ENCODE data around the gene GATAD2B. TPM values are rescaled to one million over a fixed set of nuclear protein-coding genes. Genes with fewer than 3 reads are reported as not detected.
A peak's percentile ranks its signal among the peaks of the same experiment; 100 is the strongest.
"Not testable (repeated sequence)": the region's sequence is repeated elsewhere in the genome, so short reads cannot be mapped to it uniquely, and the experiment has no call there.

The GATAD2B gene
- polyA plus RNA-seq, 4 donors = 2.9 to 11.3 (median 4.0) TPM

DNA sequence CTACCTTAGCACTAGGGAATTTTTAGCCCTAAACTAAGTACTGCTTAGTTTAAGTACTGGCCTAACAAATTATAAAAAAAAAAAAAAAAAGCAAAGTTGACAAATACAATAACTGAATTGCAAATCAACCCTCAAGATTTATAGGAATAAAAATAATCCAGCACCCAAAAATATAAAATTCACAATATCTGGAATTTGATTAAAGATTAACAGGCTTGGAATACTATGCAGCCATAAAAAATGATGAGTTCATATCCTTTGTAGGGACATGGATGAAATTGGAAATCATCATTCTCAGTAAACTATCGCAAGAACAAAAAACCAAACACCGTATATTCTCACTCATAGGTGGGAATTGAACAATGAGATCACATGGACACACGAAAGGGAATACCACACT, 78.4 kb downstream of the GATAD2B start:
- WGBS, 3 donors = 100% methylated on average over 3 of the region's 3 CpGs; no CpG with 5 or more reads in 2 of the 3 donors
- not testable (repeated sequence) for H3K9me3 ChIP-seq (ENCODE audit: control insufficient read depth in 2 of 2, insufficient read depth in 1 of 2, low read depth in 1 of 2, low read length in 1 of 2)

DNA sequence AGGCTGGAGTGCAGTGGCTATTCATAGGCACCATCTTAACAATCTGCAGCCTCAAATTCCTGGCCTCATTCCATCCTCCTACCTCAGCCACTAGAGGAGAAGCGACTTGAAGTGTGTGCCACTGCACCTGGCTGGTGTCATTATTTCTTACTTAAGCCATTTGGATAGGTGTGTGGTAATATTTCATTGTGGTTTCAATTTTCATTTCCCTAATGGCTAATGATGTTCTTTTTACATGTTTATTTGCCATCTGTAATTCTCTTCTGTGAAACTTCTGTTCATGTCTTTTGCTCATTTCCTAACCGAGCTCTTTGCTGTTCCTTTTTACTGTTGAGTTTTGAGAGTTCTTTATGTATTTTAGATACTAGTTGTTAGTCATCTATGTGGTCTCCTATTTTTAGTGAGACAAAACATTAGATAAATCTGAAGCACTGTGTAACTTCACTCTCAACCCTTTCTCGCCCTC, 80.7 kb downstream of the GATAD2B start:
- no peak for FAIRE-seq
- no peak overlapping the region for H3K27ac ChIP-seq (ENCODE audit: low read depth in 1 of 3, low read length in 2 of 3)
- H3K9me3 ChIP-seq (ENCODE audit: control insufficient read depth in 2 of 2, insufficient read depth in 1 of 2, low read depth in 1 of 2, low read length in 1 of 2) = no peaks in the 10 kb centered on the region
- H3K27me3 ChIP-seq (ENCODE audit: control insufficient read depth in 3 of 3, insufficient read depth in 3 of 3, low read length in 3 of 3) = no peaks in the 10 kb centered on the region
- H3K36me3 ChIP-seq (ENCODE audit: control insufficient read depth in 3 of 3, insufficient read depth in 2 of 3, low read depth in 1 of 3, low read length in 3 of 3) = peaks cover 0 to 3% (median 0%) of the 10 kb centered on the region in 3 donors
- no peak overlapping the region for H3K4me3 ChIP-seq (ENCODE audit: low read depth in 1 of 3, low read length in 3 of 3)
- 66 to 78% (median 67%) methylated on average over 3 of the region's 3 CpGs for WGBS, 3 donors
- no peaks in the 10 kb centered on the region for H3K4me1 ChIP-seq (ENCODE audit: control insufficient read depth in 3 of 3, insufficient read depth in 2 of 3, low read depth in 1 of 3, low read length in 2 of 3)
- no peak for DNase-seq

More for the DNA sequence above, 78.4 kb downstream of the GATAD2B start:
- not testable (repeated sequence) for H3K36me3 ChIP-seq (ENCODE audit: control insufficient read depth in 3 of 3, insufficient read depth in 2 of 3, low read depth in 1 of 3, low read length in 3 of 3); H3K4me1 ChIP-seq (ENCODE audit: control insufficient read depth in 3 of 3, insufficient read depth in 2 of 3, low read depth in 1 of 3, low read length in 2 of 3); H3K27ac ChIP-seq (ENCODE audit: low read depth in 1 of 3, low read length in 2 of 3); H3K4me3 ChIP-seq (ENCODE audit: low read depth in 1 of 3, low read length in 3 of 3); FAIRE-seq; H3K27me3 ChIP-seq (ENCODE audit: control insufficient read depth in 3 of 3, insufficient read depth in 3 of 3, low read length in 3 of 3); DNase-seq

DNA sequence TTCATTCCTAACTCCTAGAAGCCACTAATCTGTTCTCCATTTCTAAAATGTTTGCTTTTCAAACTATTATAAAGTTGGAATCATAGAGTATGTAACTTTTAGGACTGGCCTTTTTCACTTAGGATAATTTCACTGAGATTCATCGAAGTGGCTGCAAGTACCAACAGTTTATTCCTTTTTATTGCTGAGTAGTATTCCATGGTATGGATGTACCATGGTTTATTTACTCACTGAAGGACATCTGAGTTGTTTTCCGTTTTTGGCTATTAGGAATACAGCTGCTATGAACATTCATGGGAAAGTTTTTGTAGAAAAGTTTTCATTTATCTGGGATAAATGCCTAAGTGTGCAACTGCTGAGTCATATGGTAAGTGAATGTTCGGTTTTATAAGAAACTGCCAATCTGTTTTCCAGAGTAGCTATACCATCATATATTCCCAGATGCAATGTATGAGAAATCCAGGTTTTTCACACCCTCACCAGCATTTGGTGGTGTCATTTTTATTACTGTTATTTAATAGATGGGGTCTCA, 81.2 kb downstream of the GATAD2B start:
- no peak for DNase-seq

DNA sequence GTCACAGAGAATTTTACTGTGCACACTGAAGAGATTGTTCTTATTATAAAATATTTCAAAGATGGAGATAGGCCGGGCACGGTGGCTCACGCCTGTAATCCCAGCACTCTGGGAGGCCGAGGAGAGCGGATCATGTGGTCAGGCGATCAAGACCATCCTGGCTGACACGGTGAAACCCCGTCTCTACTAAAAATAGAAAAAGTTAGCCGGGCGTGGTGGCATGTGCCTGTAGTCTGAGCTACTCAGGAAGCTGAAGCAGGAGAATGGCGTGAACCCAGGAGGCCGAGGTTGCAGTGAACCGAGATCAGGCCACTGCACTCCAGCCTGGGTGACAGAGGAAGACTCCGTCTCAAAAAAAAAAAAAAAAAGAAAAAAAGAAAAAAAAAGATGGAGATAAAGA, 82.0 kb downstream of the GATAD2B start:
- not testable (repeated sequence) for H3K36me3 ChIP-seq (ENCODE audit: control insufficient read depth in 3 of 3, insufficient read depth in 2 of 3, low read depth in 1 of 3, low read length in 3 of 3); H3K4me1 ChIP-seq (ENCODE audit: control insufficient read depth in 3 of 3, insufficient read depth in 2 of 3, low read depth in 1 of 3, low read length in 2 of 3); FAIRE-seq; H3K27ac ChIP-seq (ENCODE audit: low read depth in 1 of 3, low read length in 2 of 3); H3K4me3 ChIP-seq (ENCODE audit: low read depth in 1 of 3, low read length in 3 of 3); DNase-seq; H3K9me3 ChIP-seq (ENCODE audit: control insufficient read depth in 2 of 2, insufficient read depth in 1 of 2, low read depth in 1 of 2, low read length in 1 of 2); H3K27me3 ChIP-seq (ENCODE audit: control insufficient read depth in 3 of 3, insufficient read depth in 3 of 3, low read length in 3 of 3)
- 84 to 95% (median 89%) methylated on average over 14 of the region's 14 CpGs for WGBS, 3 donors

More for the DNA sequence above, 81.2 kb downstream of the GATAD2B start:
- Histone ChIP-seq H3K27me3 (ENCODE audit: control insufficient read depth in 3 of 3, insufficient read depth in 3 of 3, low read length in 3 of 3) (no peaks in the 10 kb centered on the region), H3K9me3 (ENCODE audit: control insufficient read depth in 2 of 2, insufficient read depth in 1 of 2, low read depth in 1 of 2, low read length in 1 of 2) (no peaks in the 10 kb centered on the region), H3K36me3 (ENCODE audit: control insufficient read depth in 3 of 3, insufficient read depth in 2 of 3, low read depth in 1 of 3, low read length in 3 of 3) (peaks cover 0 to 3% (median 0%) of the 10 kb centered on the region in 3 donors), H3K4me1 (ENCODE audit: control insufficient read depth in 3 of 3, insufficient read depth in 2 of 3, low read depth in 1 of 3, low read length in 2 of 3) (no peaks in the 10 kb centered on the region), H3K27ac (ENCODE audit: low read depth in 1 of 3, low read length in 2 of 3) (no peak overlapping the region), H3K4me3 (ENCODE audit: low read depth in 1 of 3, low read length in 3 of 3) (no peak overlapping the region)
- no peak for FAIRE-seq
- 87 to 96% (median 87%) methylated on average over 3 of the region's 3 CpGs for whole genome bisulfite sequencing, 3 donors

DNA sequence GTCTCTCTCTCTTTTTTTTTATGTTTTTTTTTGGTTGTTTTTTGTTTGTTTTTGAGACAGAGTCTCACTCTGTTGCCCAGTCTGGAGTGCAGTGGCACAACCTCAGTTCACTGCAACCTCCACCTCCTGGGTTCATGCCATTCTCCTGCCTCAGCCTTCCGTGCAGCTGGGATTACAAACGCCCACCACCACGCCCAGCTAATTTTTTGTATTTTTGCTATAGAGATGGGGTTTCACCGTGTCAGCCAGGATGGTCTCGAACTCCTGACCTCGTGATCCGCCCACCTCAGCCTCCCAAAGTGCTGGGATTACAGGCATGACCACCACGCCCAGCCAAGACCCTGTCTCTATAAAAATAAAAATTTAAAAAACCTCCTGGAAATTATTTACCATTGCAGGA, 88.8 kb downstream of the GATAD2B start:
- FAIRE-seq; H3K9me3 ChIP-seq (ENCODE audit: control insufficient read depth in 2 of 2, insufficient read depth in 1 of 2, low read depth in 1 of 2, low read length in 1 of 2); DNase-seq; H3K4me3 ChIP-seq (ENCODE audit: low read depth in 1 of 3, low read length in 3 of 3); H3K4me1 ChIP-seq (ENCODE audit: control insufficient read depth in 3 of 3, insufficient read depth in 2 of 3, low read depth in 1 of 3, low read length in 2 of 3); H3K27ac ChIP-seq (ENCODE audit: low read depth in 1 of 3, low read length in 2 of 3); H3K27me3 ChIP-seq (ENCODE audit: control insufficient read depth in 3 of 3, insufficient read depth in 3 of 3, low read length in 3 of 3); H3K36me3 ChIP-seq (ENCODE audit: control insufficient read depth in 3 of 3, insufficient read depth in 2 of 3, low read depth in 1 of 3, low read length in 3 of 3): not testable (repeated sequence)
- WGBS, 3 donors = 91 to 98% (median 94%) methylated on average over 8 of the region's 8 CpGs

DNA sequence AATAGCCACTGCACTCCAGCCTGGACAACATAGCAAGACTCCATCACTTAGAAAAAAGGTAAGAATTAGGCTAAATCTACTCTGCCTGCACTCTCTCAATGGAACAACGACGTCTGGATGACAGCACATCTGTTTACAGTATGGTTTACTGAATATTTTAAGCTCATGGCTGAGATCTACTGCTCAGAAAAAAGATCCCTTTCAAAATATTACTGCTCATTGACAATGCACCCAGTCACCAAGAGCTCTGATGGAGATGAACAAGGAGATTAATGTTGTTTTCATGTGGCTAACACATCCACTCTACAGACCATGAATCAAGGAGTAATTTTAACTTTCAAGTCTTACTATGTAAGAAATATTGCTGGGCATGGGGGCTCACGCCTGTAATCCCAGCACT, 89.6 kb downstream of the GATAD2B start:
- no peaks in the 10 kb centered on the region for H3K9me3 ChIP-seq (ENCODE audit: control insufficient read depth in 2 of 2, insufficient read depth in 1 of 2, low read depth in 1 of 2, low read length in 1 of 2)
- no peak overlapping the region for H3K4me3 ChIP-seq (ENCODE audit: low read depth in 1 of 3, low read length in 3 of 3)
- 85 to 99% (median 95%) methylated on average over 3 of the region's 3 CpGs for WGBS, 3 donors
- peaks cover 0 to 2% (median 0%) of the 10 kb centered on the region in 3 donors for H3K4me1 ChIP-seq (ENCODE audit: control insufficient read depth in 3 of 3, insufficient read depth in 2 of 3, low read depth in 1 of 3, low read length in 2 of 3)
- no peak overlapping the region for H3K27ac ChIP-seq (ENCODE audit: low read depth in 1 of 3, low read length in 2 of 3)
- FAIRE-seq = no peak
- peaks cover 0 to 11% (median 2%) of the 10 kb centered on the region in 3 donors for H3K36me3 ChIP-seq (ENCODE audit: control insufficient read depth in 3 of 3, insufficient read depth in 2 of 3, low read depth in 1 of 3, low read length in 3 of 3)
- DNase-seq = no peak
- H3K27me3 ChIP-seq (ENCODE audit: control insufficient read depth in 3 of 3, insufficient read depth in 3 of 3, low read length in 3 of 3) = no peaks in the 10 kb centered on the region

DNA sequence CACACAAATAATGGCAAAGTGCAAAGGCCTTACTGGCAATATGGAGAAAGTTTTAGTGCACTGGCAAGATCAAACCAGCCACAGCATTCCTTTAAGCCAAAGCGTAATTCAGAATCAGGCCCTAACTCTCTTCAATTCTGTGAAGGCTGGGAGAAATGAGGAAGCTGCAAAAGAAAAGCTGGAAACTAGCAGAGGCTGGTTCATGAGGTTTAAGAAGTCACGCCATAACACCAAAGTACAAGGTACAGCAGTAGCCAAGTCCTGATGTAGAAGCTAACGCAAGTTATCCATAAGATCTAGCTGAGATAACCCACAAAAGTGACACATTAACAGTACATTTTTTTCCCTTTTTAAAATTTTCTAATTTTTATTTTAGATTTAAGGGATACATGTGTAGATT, 90.5 kb downstream of the GATAD2B start:
- no peaks in the 10 kb centered on the region for H3K9me3 ChIP-seq (ENCODE audit: control insufficient read depth in 2 of 2, insufficient read depth in 1 of 2, low read depth in 1 of 2, low read length in 1 of 2)
- H3K4me1 ChIP-seq (ENCODE audit: control insufficient read depth in 3 of 3, insufficient read depth in 2 of 3, low read depth in 1 of 3, low read length in 2 of 3) = peaks cover 0 to 2% (median 0%) of the 10 kb centered on the region in 3 donors
- no peak overlapping the region for H3K27ac ChIP-seq (ENCODE audit: low read depth in 1 of 3, low read length in 2 of 3)
- no peaks in the 10 kb centered on the region for H3K27me3 ChIP-seq (ENCODE audit: control insufficient read depth in 3 of 3, insufficient read depth in 3 of 3, low read length in 3 of 3)
- DNase-seq (peak; percentile 37 to 40), FAIRE-seq (no peak)
- WGBS, 3 donors = 58 to 72% (median 68%) methylated on average over 3 of the region's 3 CpGs
- peaks cover 0 to 15% (median 3%) of the 10 kb centered on the region in 3 donors for H3K36me3 ChIP-seq (ENCODE audit: control insufficient read depth in 3 of 3, insufficient read depth in 2 of 3, low read depth in 1 of 3, low read length in 3 of 3)
- no peak overlapping the region for H3K4me3 ChIP-seq (ENCODE audit: low read depth in 1 of 3, low read length in 3 of 3)

DNA sequence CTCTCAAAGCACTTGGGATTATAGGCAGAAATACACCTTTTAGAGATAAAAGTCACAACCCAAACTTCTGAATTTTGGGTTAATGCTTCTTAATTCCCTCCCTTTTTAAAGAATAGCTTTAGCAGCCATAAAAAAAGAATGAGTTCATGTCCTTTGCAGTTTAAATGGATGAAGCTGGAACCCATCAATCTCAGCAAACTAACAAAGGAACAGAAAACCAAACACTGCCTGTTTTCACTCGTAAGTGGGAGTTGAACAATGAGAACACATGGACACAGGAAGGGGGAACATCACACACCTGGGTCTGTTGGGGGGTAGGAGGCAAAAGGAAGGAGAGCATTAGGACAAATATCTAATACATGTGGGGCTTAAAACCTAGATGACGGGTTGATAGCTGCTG, 91.7 kb downstream of the GATAD2B start:
- H3K27ac ChIP-seq (ENCODE audit: low read depth in 1 of 3, low read length in 2 of 3) = no peak overlapping the region
- FAIRE-seq = no peak

More for the DNA sequence above, 91.7 kb downstream of the GATAD2B start:
- H3K4me1 ChIP-seq (ENCODE audit: control insufficient read depth in 3 of 3, insufficient read depth in 2 of 3, low read depth in 1 of 3, low read length in 2 of 3) = peaks cover 0 to 2% (median 0%) of the 10 kb centered on the region in 3 donors
- 89 to 96% (median 95%) methylated on average over 2 of the region's 2 CpGs for WGBS, 3 donors
- no peak for DNase-seq
- no peak overlapping the region for H3K4me3 ChIP-seq (ENCODE audit: low read depth in 1 of 3, low read length in 3 of 3)
- peaks cover 3 to 26% (median 11%) of the 10 kb centered on the region in 3 donors for H3K36me3 ChIP-seq (ENCODE audit: control insufficient read depth in 3 of 3, insufficient read depth in 2 of 3, low read depth in 1 of 3, low read length in 3 of 3)
- H3K27me3 ChIP-seq (ENCODE audit: control insufficient read depth in 3 of 3, insufficient read depth in 3 of 3, low read length in 3 of 3) = no peaks in the 10 kb centered on the region
- H3K9me3 ChIP-seq (ENCODE audit: control insufficient read depth in 2 of 2, insufficient read depth in 1 of 2, low read depth in 1 of 2, low read length in 1 of 2) = no peaks in the 10 kb centered on the region

Measured in small intestine (tissue), 7 donors.